GM21529 (cell line): ENCODE data around the gene PARP16.
"Not testable (repeated sequence)": the region's sequence is repeated elsewhere in the genome, so short reads cannot be mapped to it uniquely, and the experiment has no call there.

Experiments used
- ATAC-seq: cut with Tn5 transposase; IDR thresholded peaks from one replicate; pipeline ENCODE4 v1.9.1; 2021; ENCODE audit not compliant: unreplicated experiment

Gene PARP16

DNA sequence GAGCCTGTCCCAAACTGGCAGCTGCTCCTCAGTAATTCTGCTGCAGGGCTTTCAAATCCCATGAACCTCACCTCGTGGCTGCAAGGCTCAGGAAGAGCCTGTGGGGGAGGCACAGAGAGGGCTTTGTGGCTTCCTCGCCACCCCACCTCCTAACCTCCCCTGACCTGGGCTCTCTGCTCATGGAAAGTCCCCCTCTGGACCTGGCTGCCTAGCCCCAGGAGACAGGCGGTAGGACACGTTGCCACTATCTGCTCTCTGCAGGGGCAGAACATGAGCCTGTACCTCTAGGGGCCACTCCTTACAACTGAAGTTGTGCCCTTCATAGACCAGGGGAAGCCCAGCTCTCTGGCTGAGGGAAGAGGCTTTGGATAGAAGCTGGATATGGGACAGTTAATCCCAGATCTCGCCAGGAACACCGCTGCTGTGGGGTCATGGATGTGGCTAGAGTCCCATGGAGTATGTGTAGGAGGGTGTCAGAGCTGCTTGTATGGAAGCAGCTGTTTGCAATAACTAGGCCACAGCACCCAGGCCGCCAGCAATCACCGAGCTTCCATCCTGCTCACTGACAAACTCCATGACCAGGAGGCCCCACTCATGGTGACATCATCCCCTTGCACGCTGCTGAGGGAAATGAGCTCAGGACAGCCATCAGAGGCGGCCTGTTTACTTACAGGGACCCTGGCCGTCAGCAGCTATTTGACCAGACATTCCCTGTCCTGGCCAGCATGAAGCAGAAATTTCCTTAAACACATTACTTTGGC, 41.4 kb downstream of the PARP16 start:
- no peak for ATAC-seq

GRCh38 chr15:65244638-65245037, 42.0 kb downstream of the PARP16 start:
- ATAC-seq = no peak

GRCh38 chr15:65236443-65236842, 50.2 kb downstream of the PARP16 start:
- not testable (repeated sequence) for ATAC-seq

- ATAC-seq = no peak
Observed at GRCh38 chr15:65233696-65234095, 53.0 kb downstream of the PARP16 start.

GRCh38 chr15:65232520-65232919, 54.2 kb downstream of the PARP16 start:
- ATAC-seq = no peak

DNA sequence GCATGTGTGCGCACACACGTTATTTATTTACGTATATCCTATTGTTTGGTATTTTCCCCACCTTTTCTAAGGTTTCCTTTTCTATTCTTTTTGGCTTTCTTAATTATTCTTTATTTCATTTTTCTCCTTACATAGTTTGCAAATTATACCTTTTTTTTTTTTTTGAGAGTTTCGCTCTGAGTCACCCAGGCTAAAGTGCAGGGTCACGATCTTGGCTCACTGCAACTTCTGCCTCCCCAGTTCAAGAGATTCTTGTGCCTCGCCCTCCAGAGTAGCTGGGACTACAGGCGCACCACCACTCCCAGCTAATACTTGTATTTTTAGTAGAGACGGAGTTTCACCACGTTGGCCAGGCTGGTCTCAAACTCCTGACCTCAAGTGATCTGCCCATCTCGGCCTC, 55.4 kb downstream of the PARP16 start:
- no peak for ATAC-seq

GRCh38 chr15:65226901-65227300, 59.8 kb downstream of the PARP16 start:
- not testable (repeated sequence) for ATAC-seq

DNA sequence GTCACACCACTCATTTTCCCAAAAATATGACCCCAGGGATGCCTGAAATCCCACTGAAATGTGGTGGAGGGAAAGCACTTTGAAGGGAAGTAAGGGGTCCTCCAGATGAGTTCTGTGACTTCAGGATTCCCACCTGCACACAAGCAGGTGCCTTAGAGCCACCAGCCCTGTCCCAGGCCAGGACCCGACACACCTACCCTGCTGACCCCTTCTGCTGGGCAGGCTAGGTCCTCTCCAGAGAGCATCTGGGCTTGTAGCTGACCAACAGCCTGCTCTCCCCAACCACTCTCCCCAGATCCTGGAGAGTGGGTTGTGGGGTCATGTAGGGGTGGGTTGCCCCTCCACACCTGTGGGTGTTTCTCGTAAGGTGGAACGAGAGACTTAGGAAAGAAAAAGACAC, 60.5 kb downstream of the PARP16 start:
- ATAC-seq = no peak

DNA sequence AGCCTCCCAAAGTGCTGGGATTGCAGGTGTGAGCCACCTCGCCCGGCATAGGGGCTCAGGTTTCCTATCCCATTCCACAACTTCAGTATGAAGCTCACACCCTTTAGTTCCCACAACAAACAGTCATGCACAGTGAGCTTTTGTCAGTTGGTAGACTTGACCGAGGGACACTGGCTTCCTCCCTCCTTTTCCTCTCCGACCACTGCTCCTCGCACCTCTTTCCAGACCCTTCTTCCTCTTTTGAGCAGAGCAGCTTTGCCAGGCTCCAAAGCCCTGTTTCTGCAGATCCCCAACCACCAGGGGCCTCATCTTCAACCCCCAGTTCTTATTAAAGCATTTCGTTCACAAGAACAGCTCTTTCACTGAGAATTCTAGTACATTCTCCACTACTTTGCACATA, 62.7 kb downstream of the PARP16 start:
- ATAC-seq = no peak

DNA sequence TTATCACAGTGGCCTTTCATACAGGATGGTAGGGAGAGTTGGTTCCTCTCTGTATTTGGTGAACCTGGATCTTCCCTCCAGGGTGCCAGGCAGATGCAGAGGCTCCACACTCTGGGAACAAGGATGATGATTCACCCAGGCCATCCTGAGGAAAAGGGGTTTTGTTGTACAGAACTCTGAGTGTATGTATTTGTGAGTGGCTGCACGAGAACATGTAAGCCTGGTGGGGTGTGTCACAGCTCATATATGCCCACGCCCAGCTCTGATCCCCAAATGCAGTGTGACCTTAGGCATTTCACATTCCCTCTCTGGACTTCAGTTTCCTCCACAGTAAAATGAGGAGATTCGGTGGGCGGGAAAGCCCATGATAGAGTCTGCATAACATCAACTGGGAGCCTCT, 63.8 kb downstream of the PARP16 start:
- no peak for ATAC-seq

DNA sequence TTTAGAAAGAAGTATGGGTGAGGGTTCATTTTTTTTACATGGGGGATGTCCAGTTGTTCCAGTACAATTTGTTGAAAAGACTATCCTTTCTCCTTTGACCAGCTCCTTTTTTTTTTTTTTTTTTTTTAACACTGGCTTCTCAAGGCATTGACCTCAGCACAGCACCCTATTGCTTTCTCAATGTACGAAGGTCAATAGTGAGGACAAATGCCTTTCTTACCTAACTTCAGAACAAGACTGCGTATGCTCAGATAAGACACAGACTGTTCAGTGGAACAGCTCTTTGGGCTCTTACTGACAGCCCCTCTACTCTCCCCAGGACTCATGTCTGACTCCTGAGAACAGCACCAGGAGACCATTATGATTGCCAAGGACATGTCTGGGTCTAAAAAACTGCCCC, 65.0 kb downstream of the PARP16 start:
- no peak for ATAC-seq

- no peak for ATAC-seq
Observed at GRCh38 chr15:65219137-65219536, 67.5 kb downstream of the PARP16 start.

- no peak for ATAC-seq
Observed at GRCh38 chr15:65217526-65218482, 68.9 kb downstream of the PARP16 start.

GRCh38 chr15:65215496-65215895, 71.2 kb downstream of the PARP16 start:
- ATAC-seq = no peak

DNA sequence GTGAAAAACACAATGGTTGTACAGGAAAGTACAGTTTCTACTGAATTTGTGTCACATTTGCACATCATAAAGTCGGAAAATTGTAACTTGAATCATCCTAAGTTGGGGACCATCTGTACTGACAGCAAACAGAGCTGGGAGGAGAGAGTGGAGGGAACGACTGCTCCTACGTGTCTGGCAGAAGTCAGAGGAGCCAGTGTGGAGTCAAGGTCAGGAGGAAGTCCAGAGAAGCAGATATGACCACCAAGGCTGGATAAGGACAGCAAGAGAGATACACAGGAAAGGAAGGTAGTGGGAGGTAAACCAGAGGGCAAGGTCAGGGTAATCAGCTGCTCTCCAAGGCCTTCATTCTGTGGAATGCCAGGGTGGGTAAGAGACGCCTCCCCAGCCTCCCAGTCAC, 72.7 kb downstream of the PARP16 start:
- ATAC-seq = no peak

GRCh38 chr15:65213241-65213640, 73.4 kb downstream of the PARP16 start:
- ATAC-seq = no peak

DNA sequence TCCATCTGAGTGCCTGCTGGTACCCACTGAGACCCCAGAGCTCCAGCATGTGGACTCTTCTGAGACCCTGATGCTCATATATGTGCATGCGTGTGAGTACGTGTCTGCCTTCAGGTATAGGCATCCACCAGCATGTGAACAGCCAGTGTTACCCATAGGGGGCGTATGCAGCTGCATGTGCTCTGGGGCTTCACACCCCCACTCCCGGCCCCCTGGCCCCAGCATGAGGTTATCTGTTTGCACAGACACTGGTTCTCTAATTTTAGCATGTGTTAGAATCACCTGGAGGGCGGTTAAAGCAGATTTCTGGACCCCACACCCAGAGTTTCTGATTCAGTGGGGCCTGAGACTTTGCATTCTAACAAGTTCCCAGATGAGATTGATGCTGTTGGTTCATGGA, 74.6 kb downstream of the PARP16 start:
- no peak for ATAC-seq

DNA sequence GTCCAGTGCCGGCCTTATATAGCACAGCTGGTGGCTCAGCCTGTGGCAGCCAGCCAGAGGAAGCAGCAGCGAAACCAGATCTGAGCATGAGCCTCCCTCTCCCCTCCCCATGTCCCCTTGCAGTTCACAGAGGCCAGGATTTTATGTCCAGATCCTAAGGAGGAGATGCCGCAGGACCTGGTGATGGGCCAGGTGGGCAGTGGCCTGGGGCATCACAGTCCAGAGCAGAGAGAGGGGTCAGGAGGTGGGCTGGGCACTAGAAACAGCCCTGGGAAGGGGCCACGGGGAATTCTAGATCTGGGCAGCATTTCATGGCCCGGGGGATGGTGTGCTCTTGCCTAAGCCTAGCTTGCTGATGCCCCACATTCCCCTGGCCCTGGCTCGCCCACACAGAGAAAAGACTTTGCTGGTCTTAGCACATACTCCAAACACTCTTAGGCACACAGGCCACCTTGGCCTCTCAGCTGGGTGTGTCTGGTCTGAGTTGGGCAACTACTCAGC, 75.2 kb downstream of the PARP16 start:
- no peak for ATAC-seq

- ATAC-seq = no peak
Observed at GRCh38 chr15:65210770-65211481, 75.8 kb downstream of the PARP16 start, which contains the start of gene CILP. Gene CILP (minus strand): TSS chr15:65211473. CDS start chr15:65209755, 1,718 bp downstream.

- ATAC-seq = no peak
Observed at GRCh38 chr15:65209701-65210643, 76.7 kb downstream of the PARP16 start.
